NCI-H526 treated with DMSO at 0.1 percent for 48 hours (cell line): Measurements from ENCODE around the gene HLA-DQA1.
"Not testable (repeated sequence)": the region's sequence is repeated elsewhere in the genome, so short reads cannot be mapped to it uniquely, and the experiment has no call there.

ENCODE experiments used
- DNase-seq: peaks from one replicate; lab custom pipeline; 2025; lab: John Stamatoyannopoulos, UW

The HLA-DQA1 gene

DNA sequence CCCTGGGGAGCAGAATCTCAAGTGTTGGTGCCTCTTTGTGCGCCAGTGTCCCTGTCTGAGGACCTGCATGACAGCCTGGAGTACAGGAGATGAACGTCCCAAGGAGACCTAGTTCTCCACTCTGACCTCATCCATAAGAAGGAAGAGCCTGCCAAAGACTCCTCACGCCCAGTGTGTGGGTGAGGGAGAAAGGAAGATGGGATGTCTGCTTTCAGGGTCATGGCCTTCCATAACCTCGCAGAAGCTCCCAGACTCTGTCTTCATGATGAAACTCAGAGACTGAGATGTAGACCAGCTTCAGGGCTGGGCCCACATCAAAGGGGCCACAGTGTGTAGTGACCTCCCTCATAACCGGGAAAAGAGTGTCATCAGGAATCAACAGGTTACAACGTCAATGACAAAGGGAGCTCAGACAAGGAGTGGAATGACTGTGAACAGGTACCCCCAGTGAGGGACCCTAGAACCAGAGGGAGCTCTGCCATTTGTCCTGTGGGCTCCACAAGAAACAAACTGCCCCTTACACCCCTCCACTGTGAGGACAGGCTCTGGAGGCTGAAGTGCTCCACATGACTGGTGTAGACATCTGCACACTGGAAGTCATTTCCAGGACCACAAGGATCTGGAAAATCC is 21.2 kb downstream of the HLA-DQA1 start:
- no peak for DNase-seq

DNA sequence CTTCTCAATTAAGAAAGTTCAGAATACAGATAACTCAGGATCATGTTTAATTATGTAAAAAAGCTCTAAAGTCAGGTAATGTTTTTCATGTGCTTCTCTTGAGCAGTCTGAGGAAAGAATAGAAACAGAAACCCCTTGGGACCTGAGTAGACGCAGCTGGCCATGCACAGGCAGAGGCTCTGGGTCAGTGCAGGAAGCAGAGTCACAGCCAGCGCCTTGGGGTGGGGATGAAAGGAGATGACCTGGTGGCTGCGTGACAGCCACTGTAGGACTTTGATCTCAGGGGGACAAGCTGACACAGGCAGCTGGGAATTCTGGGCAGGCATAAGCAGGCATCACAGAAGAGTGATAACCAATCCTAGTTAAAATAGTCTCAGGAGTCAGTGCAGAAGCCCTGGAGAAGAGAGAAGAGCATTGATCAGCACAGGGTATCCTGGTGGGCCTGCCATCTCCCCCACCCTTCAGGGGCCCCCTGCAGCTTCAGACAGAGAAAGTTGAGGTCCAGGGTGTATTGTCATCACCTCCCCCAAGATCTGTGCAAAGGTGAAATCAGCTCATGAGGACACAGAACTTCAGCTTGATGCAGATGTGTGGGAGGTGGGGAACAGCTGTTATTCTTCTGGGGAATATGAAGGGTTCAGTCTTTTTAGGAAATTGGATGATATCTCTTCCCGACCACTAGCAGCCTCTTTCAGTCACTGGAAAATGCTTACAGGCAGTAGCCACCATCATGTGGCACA is 22.8 kb downstream of the HLA-DQA1 start:
- DNase-seq, result no peak

DNA sequence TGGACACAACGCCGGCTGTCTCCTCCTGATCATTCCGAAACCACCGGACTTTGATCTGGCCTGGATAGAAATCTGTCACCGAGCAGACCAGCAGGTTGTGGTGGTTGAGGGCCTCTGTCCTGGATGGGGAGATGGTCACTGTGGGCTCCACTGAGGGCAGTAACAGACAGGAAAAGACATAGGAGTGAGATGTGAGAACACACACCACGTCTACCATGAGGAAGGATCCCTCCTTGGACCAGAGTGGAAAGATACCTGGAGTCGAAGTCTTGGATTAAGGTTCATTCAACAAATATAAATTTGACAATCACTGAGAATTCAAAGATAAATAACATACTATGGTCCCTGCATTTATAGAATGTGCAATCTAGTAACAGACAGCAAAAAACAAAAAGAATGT is 24.9 kb downstream of the HLA-DQA1 start:
- no peak for DNase-seq

DNA sequence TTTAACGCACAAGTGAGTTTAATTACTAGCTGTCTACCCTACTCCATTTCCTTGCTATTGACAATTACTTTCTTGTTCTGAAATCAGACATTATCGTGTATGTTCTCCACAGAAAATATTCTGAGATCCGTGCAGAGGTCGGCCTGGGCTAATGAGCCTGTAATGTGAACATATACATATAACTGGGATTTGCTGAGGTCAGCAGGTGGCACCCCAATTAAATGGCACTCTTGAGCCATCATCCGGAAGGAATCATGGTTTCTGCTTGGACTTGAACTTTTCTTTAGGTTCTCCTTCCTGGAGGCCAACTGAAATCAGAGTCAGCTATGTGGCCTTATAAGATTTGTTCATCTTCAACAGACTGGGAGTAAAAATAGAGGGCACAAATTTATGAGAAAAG is 25.6 kb downstream of the HLA-DQA1 start:
- DNase-seq, result no peak

DNA sequence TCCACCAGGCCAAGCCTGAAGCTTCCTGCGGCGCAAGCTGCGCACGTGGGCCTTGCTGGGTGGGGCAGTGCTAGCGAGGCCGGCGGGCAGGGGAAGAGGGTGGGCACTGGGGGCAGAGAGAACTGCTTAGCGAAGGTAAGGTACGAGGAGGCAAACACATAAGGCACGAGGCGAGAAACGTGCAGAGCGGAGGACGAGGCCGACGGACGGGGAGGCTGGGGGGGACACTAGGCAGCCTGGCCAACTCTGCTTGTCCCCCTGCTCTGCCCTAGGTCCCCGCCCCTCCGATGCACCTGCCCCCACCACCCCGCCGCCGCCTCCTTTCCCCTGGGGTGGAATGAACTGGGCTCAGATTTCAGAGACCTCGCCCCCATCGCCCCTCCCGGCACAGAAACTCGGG is 27.1 kb downstream of the HLA-DQA1 start:
- no peak for DNase-seq

DNA sequence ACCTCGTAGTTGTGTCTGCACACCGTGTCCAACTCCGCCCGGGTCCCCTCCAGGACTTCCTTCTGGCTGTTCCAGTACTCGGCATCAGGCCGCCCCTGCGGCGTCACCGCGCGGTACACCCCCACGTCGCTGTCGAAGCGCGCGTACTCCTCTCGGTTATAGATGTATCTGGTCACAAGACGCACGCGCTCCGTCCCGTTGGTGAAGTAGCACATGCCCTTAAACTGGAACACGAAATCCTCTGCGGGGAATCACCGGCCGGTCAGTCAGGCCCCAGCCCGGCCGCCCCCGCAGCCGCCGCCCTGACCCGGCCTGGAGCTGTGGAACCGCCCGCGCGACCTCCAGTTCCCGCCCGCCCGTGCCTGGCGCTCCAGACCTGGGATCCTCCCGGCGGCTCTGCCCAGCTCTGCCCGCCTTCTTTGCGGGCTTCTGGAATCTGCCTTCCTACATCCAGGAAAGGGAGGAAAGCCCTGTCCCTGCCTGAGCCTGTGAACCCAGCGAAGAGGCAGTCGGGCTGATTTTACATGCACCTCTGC is 27.7 kb downstream of the HLA-DQA1 start:
- no peak for DNase-seq

DNA sequence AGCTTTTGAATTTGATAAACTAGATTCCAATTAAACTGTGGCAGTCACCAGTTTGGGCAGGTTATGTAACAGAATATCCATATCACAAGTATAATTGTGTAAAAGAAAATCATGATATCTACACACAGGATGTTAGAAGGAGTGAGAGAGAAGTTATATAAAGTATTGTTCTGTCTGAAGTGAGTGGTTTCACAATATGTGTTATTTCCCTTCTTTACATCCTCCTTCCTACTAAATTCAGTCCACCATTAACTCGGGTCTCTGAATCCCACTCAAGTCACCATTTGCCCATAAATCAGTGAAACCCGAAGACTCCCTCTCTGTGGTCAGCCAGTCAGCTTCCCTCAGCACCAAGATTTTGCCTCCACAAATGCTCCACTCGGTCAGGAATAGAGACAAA is 28.5 kb downstream of the HLA-DQA1 start:
- no peak for DNase-seq

DNA sequence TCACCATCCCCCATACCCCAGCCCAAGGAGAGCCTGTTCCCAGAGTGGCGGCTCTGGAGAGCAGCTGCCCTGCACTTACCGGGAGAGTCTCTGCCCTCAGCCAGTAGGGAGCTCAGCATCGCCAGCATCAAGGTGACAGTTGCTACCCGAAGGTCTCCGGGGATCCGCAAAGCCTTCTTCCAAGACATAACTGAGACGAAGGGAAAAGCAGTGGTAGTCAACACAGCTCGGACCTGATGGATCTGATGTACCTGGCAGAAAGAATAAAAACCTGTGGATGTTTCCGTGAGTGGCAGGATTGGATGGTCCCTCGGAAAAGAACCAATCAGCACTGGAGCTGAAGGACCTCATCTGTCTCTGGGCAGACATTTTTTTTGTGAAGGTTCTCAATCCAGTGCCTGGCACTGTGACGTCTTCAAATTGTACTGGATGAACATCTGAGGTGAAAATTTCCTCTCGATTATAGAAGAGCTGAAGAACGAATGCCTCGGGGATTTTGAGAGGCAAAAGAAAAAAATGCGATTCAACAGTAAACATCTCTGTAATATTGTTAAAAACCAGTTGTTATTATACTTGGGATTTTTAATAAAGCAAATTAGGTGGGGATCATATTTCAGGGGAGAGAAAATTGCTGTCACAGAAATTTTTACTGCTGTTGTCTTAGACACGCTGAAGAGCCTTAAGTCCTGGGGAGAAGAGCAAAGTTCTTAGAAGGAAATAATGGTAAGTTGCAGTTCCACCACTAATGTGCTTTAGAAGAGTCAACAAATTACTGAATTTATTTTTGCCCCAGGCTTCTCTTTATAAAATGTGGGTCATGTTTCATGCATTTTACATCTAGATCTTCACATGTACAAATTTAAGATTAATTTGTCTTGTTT is 29.5 kb downstream of the HLA-DQA1 start, which contains the start of gene HLA-DQB1:
Gene HLA-DQB1, minus strand, starts transcription at position 238 of the 881 bp plus-strand sequence. Its CDS starts 50 bp downstream, at position 188.
- peak; percentile 15 for DNase-seq

DNA sequence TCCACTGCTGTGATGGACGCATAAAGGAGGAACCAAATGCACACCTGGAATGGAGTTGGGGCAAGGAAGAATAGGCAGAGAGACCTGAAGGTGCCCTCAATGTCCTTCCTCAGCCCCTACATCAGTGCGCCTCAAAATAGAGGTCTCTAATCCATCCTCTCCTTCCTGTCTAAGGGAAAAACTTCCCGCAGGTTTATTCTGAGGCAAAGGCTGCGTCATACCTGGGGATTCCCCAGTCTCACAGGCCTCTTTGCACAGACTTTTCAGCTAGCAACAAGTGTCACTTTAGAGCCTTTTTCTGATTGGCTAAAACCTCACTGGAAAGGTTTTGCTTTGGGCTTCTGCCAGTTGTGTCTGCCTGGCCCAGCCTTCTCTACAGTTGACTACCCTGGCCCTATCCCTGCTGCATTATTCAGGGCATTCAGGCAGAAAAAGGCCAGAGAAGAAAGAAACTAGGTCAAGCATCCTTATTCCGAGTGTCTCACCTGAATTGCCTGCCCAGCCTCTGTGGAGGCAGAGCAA is 31.1 kb downstream of the HLA-DQA1 start:
- DNase-seq, result no peak

DNA sequence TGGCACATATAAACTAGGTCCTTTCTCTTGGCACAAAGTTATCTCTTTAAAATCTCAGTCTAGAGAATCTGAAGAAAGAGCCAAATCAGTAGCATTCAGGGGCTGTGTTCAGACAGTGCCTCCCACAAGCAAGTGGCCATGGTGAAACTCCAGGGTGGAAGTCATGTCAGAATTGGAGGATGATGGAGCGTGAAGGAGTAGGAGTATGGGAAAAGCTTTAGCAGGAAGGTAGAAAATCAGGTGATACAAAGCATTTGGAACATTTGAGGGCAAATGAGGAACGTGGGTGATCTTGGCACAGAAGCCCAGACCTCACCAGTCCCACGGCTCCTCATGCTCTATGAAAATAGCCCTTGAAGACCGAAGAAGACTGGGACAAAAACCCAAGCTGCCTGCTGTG is 32.0 kb downstream of the HLA-DQA1 start:
- no peak for DNase-seq

DNA sequence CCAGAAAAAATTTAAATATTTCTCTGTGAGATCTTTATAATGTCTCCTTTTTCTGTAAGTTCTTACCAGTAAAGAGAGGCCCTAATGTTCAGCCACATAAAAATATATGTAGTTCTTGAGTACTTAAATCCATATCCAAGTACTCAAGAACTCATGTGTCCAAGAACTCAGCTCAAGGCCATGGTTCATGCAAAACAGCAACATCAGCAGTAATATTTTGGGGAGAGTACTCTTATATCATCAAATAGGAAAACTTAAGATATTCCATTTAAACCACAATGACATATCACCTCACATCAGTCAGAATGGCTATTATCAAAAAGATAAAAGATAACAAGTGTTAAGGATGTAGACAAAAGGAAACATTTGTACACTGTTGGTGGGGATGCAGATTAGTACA is 32.7 kb downstream of the HLA-DQA1 start:
- DNase-seq, result no peak

DNA sequence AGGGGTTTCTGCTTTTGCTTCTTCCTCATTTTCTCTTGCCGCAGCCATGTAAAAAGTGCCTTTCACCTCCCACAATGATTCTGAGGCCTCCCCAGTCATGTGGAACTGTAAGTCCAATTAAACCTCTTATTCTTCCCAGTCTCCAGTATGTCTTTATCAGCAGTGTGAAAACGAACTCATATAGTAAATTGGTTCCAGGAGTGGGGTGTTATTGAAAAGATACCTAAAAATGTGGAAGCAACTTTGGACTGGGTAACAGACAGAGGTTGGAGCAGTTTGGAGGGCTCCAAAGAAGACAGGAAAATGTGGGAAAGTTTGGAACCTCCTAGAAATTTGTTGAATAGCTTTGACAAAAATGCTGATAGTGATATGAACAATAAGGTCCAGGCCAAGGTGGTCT is 34.7 kb downstream of the HLA-DQA1 start:
- not testable (repeated sequence) for DNase-seq

DNA sequence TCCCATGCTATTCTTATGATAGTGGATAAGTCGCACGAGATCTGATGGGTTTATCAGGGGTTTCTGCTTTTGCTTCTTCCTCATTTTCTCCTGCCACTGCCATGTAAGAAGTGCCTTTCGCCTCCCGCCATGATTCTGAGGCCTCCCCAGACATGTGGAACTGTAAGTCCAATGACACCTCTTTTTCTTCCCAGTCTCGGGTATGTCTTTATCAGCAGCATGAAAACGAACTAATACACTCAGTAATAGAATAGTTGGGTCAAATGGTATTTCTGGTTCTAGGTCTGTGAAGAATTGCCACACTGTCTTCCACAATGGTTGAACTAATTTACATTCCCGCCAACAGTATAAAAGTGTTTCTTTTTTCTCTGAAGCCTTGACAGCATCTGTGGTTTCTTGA is 36.9 kb downstream of the HLA-DQA1 start:
- DNase-seq, result not testable (repeated sequence)

DNA sequence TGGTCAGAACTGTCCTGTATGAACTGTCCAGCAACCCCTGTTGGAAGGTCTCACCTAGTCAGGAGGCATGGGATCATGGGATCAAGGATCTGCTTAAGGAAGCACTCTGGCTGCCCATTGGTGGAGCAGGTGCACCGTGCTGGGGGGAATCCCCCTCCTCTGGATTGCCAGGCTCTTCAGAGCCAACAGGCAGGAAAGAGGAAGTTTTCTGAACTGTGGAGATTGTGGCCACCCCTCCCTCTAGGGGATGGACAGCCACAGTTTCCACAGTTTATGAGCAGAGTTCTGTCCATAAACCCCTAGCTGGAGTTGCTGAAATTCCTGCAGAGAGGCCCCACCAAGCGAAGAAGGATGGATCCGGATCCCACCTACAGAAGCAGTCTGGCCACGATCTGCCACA is 42.3 kb downstream of the HLA-DQA1 start:
- no peak for DNase-seq

DNA sequence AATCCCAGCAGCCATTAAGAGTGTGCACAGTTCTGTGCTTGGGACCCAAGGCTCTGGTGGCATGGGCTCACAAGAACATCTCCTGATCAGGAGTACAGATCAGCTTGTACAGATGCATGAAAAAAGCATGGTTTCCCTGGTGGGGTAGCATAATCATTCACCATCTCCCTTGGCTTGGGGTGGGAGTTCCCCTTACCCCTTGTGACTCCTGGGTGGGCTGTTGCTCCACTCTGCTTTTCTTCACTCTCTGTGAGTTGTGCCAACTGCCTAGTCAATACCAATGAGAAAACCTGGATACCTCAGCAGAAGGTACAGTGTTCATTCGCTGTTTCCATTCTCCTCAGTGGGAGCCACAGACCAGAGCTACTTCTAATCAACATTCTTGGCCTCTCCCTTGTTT is 42.8 kb downstream of the HLA-DQA1 start:
- DNase-seq, result no peak

DNA sequence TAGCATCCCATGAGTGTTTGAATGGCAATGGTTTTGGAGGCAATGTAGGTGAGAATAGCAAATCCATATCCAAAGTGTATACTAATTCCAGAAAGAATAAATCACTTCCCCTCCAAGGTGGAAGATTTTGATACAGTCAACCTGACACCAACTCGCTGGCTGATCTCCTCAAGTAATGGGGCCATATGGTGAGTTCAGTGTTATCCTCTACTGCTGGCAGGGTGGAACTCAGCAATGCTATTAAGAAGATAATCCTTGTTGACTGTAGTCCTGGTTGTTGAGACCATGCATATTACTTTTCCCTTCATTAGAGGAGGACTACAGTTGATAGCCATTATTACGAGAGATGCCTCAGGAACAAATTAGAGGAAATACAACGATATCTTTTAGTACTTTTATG is 47.0 kb downstream of the HLA-DQA1 start:
- DNase-seq, result no peak

DNA sequence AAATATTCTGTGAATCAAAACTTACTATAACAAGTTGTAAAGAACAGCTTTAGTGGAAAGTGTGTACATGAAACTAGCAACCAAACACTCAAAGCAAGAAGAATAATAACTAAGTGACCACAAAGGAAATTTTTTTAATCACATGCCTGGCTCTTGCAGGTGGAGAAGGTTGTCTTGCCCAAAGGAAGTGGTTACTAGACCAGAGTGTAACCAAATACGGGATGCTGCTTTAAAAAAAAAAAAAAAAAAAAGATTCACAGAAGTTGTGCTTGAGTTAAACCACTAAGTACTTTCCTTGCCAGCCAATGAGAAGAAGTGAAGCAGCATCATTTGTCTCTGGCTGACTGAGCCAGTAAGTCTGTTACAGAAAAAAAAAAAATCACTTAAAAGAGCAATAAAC is 48.4 kb downstream of the HLA-DQA1 start:
- DNase-seq, result no peak

DNA sequence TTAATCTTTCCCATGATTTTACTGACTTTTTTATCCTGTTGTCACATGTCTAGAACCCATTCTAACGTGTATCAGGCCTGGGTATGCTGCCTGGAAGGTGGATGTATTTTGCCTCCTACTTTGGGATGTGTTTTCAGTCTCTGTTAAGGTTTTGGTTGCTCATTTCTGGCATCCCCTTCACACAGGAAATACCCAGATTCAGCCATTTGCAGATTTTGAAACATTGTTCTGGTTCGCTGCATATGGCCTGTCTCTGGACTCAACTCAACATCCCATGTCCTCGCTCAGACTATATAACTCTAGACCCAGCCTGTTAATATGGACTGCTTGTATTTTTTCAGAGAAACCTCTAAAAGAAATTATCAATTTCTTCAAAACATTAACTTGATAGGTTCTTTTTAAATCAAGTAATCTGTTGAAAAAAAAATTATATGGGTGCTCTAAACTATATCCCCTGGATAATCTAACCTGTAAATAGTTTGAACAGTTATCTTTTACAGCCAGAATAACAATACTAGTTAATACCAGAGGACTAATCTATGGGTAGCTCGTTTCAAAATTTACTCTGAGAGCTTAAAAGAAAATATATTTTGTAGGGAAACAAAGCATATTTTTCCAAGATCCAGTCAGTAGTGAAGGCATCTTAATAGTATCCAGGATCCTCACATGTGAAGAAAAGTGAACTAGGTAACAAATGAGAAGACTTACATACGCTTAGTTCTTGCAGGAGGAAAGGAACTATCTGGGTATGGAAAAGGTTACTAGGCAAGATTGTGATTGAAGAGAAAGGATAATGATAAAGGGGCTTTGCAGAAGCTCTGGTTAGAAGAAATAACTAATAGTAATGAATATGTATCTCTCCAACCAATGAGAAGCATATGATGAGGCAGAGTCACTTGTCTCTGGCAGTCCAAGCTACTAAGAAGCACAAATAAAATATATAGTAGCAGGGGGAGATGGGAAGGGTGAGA is 52.6 kb downstream of the HLA-DQA1 start:
- DNase-seq, result no peak

DNA sequence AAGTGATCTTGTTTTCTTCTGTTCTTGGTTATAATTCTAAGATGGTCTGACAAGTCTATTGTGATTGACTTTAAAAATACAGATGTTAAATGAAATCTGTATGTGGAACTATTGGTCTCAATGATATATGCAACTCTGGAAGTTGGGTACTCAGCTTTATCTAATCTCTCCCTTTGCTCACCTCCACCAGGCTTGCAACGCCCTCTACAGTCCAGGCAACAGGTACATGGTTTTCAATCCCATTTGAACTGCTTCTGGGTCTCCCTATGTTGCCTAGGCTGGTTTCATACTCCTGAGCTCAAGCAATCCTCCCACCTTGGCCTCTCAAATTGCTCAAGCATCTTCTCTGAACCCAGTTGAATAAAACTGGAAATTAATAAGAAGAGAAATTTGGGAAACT is 54.8 kb downstream of the HLA-DQA1 start:
- no peak for DNase-seq
